ENCODE data around the gene IFRD1.

IFRD1 gene

GRCh38 chr7:112449902-112450806, at the start of gene IFRD1:
IFRD1 (plus strand) TSS chr7:112450460; CDS start chr7:112450689, 229 bp downstream.
- peak within 1 kb of the TSS; percentile 98 for H3K4me3 ChIP-seq (ENCODE audit: low read depth, low read length)
- peak; percentile 94 for DNase-seq (ENCODE audit: low read depth)

- no peak for DNase-seq (ENCODE audit: low read depth)
- H3K4me3 ChIP-seq (ENCODE audit: low read depth, low read length), result no peak overlapping the region
Measured at GRCh38 chr7:112404321-112404720, 45.9 kb upstream of the IFRD1 start.

GRCh38 chr7:112405286-112405685, 45.0 kb upstream of the IFRD1 start:
- H3K4me3 ChIP-seq (ENCODE audit: low read depth, low read length), result no peak overlapping the region
- DNase-seq (ENCODE audit: low read depth), result no peak

GRCh38 chr7:112407261-112407660, 43.0 kb upstream of the IFRD1 start:
- no peak for DNase-seq (ENCODE audit: low read depth)
- no peak overlapping the region for H3K4me3 ChIP-seq (ENCODE audit: low read depth, low read length)

GRCh38 chr7:112410092-112410491, 40.2 kb upstream of the IFRD1 start:
- DNase-seq (ENCODE audit: low read depth), result peak; percentile 18
- no peak overlapping the region for H3K4me3 ChIP-seq (ENCODE audit: low read depth, low read length)

- H3K4me3 ChIP-seq (ENCODE audit: low read depth, low read length), result no peak overlapping the region
- peak; percentile 36 for DNase-seq (ENCODE audit: low read depth)
Measured at GRCh38 chr7:112411186-112411795, 39.0 kb upstream of the IFRD1 start.

- no peak overlapping the region for H3K4me3 ChIP-seq (ENCODE audit: low read depth, low read length)
- DNase-seq (ENCODE audit: low read depth), result no peak
Measured at GRCh38 chr7:112414855-112415490, 35.3 kb upstream of the IFRD1 start.

GRCh38 chr7:112416127-112416526, 34.1 kb upstream of the IFRD1 start:
- DNase-seq (ENCODE audit: low read depth), result no peak

GRCh38 chr7:112419543-112420130, 30.6 kb upstream of the IFRD1 start:
- no peak for DNase-seq (ENCODE audit: low read depth)
- no peak overlapping the region for H3K4me3 ChIP-seq (ENCODE audit: low read depth, low read length)

More at GRCh38 chr7:112416127-112416526, 34.1 kb upstream of the IFRD1 start:
- no peak overlapping the region for H3K4me3 ChIP-seq (ENCODE audit: low read depth, low read length)

GRCh38 chr7:112420236-112420861, 29.9 kb upstream of the IFRD1 start:
- no peak for DNase-seq (ENCODE audit: low read depth)
- no peak overlapping the region for H3K4me3 ChIP-seq (ENCODE audit: low read depth, low read length)

GRCh38 chr7:112421666-112422486, 28.4 kb upstream of the IFRD1 start:
- no peak overlapping the region for H3K4me3 ChIP-seq (ENCODE audit: low read depth, low read length)
- DNase-seq (ENCODE audit: low read depth), result no peak

- no peak overlapping the region for H3K4me3 ChIP-seq (ENCODE audit: low read depth, low read length)
- DNase-seq (ENCODE audit: low read depth), result peak; percentile 91
Measured at GRCh38 chr7:112422842-112423496, 27.3 kb upstream of the IFRD1 start.

GRCh38 chr7:112423987-112424386, 26.3 kb upstream of the IFRD1 start:
- H3K4me3 ChIP-seq (ENCODE audit: low read depth, low read length), result no peak overlapping the region
- no peak for DNase-seq (ENCODE audit: low read depth)

GRCh38 chr7:112427984-112428383, 22.3 kb upstream of the IFRD1 start:
- no peak for DNase-seq (ENCODE audit: low read depth)
- H3K4me3 ChIP-seq (ENCODE audit: low read depth, low read length), result no peak overlapping the region

- no peak for DNase-seq (ENCODE audit: low read depth)
- H3K4me3 ChIP-seq (ENCODE audit: low read depth, low read length), result no peak overlapping the region
Measured at GRCh38 chr7:112428715-112429114, 21.5 kb upstream of the IFRD1 start.

- no peak overlapping the region for H3K4me3 ChIP-seq (ENCODE audit: low read depth, low read length)
- DNase-seq (ENCODE audit: low read depth), result no peak
Measured at GRCh38 chr7:112430649-112431048, 19.6 kb upstream of the IFRD1 start.

- no peak overlapping the region for H3K4me3 ChIP-seq (ENCODE audit: low read depth, low read length)
- no peak for DNase-seq (ENCODE audit: low read depth)
Measured at GRCh38 chr7:112431803-112432202, 18.5 kb upstream of the IFRD1 start.

- DNase-seq (ENCODE audit: low read depth), result no peak
Measured at GRCh38 chr7:112433289-112433688, 17.0 kb upstream of the IFRD1 start.

More at GRCh38 chr7:112433289-112433688, 17.0 kb upstream of the IFRD1 start:
- no peak overlapping the region for H3K4me3 ChIP-seq (ENCODE audit: low read depth, low read length)
